Vagina (tissue), 2 donors: ENCODE measurements around the gene SMC4. TPM values are rescaled to one million over a fixed set of nuclear protein-coding genes. Genes with fewer than 3 reads are reported as not detected.

Source experiments
- DNase-seq, 2 donors: peaks; one replicate each; pipeline ENCODE4 v3.0.0-alpha.2; 2017; ENCODE audit errors: extremely low spot score in 2 of 2
- H3K27ac ChIP-seq: fragments of 200-600 bp; sonication (generic); one replicate; pipeline ENCODE4 v1.5.1; 2019
- H3K27me3 ChIP-seq: fragments of 200-600 bp; sonication (generic); one replicate; pipeline ENCODE4 v1.5.1; 2019
- H3K36me3 ChIP-seq, 2 donors: fragments of 200-600 bp; sonication (generic); one replicate each; pipeline ENCODE4 v1.5.1; 2017 to 2019
- H3K4me1 ChIP-seq: fragments of 200-600 bp; sonication (generic); one replicate; pipeline ENCODE4 v1.5.1; 2019
- H3K4me3 ChIP-seq, 2 donors: fragments of 200-600 bp; sonication (generic); 1 replicate in 1 of 2; 2 replicates in 1 of 2; pipeline ENCODE4 v1.5.1; 2016 to 2019
- H3K9me3 ChIP-seq: fragments of 200-600 bp; sonication (generic); one replicate; pipeline ENCODE4 v1.5.1; 2019
- POLR2A ChIP-seq, 2 donors: fragments of 450-650 bp; IDR thresholded peaks; one replicate each; pipeline ENCODE4 v1.6.1; 2017; ENCODE audit warnings: antibody characterized with exemption in 2 of 2, mild to moderate bottlenecking in 2 of 2, moderate library complexity in 2 of 2
- POLR2AphosphoS5 ChIP-seq, 2 donors: sonication (generic); formaldehyde crosslinking; IDR thresholded peaks; one replicate each; pipeline ENCODE4 v1.9.0; 2017; ENCODE audit warnings: antibody characterized with exemption in 2 of 2, mild to moderate bottlenecking in 2 of 2, low read depth in 1 of 2; ENCODE audit not compliant: insufficient read depth in 1 of 2
- intact Hi-C: fragments of 100-400 bp; cut with DNase I; formaldehyde crosslinking; loops from one replicate; pipeline ENCODE4 v1.15.1; 2023
- total RNA-seq: library from RNA; depleted of rRNA; stranded (reverse); fragments of >200 nt; gene quantifications from one replicate; pipeline ENCODE4 v1.2.3, GENCODE V29; 2016
- TF ChIP-seq, protein P1 (sequence below), 3 experiments: fragments of 450-650 bp in 2 of 3; fragments of 200-600 bp in 1 of 3; sonication (generic) in 1 of 3; IDR thresholded peaks; one replicate each; pipeline ENCODE4 v1.5.1; 2017 to 2019; ENCODE audit warnings: antibody characterized with exemption in 3 of 3, mild to moderate bottlenecking in 2 of 3, moderate library complexity in 2 of 3

The SMC4 gene
- total RNA-seq, 1 donor from 2014 or later, result 41.5 TPM

DNA sequence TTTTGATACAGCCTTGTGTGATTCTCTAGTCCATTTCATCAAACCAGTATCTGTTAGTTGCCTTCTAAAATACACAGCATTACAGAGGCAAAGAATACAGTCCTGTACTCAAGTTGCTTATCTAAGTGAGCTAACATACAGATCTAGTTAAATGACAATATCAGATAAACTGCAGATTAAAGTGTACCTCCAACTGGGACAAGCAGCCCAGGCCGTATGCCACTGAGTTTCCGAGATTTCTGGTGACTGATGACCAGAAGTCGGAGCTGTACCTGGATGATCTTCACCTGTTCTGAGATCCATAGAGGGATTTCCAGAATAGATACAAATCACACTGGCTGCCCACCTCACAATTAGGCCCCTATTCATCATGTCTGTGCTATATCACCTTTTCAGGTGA, 56.4 kb downstream of the SMC4 start:
- Histone ChIP-seq H3K4me3 (no peak overlapping the region), H3K36me3 (no peaks in the 10 kb centered on the region), H3K4me1 (no peaks in the 10 kb centered on the region), H3K9me3 (no peaks in the 10 kb centered on the region), H3K27me3 (no peaks in the 10 kb centered on the region), H3K27ac (no peak overlapping the region)
- DNase-seq, result no peak
- intact Hi-C loops, result no loop called here
- TF ChIP-seq, protein P1, sequence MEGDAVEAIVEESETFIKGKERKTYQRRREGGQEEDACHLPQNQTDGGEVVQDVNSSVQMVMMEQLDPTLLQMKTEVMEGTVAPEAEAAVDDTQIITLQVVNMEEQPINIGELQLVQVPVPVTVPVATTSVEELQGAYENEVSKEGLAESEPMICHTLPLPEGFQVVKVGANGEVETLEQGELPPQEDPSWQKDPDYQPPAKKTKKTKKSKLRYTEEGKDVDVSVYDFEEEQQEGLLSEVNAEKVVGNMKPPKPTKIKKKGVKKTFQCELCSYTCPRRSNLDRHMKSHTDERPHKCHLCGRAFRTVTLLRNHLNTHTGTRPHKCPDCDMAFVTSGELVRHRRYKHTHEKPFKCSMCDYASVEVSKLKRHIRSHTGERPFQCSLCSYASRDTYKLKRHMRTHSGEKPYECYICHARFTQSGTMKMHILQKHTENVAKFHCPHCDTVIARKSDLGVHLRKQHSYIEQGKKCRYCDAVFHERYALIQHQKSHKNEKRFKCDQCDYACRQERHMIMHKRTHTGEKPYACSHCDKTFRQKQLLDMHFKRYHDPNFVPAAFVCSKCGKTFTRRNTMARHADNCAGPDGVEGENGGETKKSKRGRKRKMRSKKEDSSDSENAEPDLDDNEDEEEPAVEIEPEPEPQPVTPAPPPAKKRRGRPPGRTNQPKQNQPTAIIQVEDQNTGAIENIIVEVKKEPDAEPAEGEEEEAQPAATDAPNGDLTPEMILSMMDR (IDR thresholded peaks at IDR 0.05), result no peak
- TF ChIP-seq POLR2AphosphoS5 (IDR thresholded peaks at IDR 0.05; ENCODE audit: insufficient read depth in 1 of 2, low read depth in 1 of 2), result no peak
- no peak for TF ChIP-seq POLR2A (IDR thresholded peaks at IDR 0.05)

DNA sequence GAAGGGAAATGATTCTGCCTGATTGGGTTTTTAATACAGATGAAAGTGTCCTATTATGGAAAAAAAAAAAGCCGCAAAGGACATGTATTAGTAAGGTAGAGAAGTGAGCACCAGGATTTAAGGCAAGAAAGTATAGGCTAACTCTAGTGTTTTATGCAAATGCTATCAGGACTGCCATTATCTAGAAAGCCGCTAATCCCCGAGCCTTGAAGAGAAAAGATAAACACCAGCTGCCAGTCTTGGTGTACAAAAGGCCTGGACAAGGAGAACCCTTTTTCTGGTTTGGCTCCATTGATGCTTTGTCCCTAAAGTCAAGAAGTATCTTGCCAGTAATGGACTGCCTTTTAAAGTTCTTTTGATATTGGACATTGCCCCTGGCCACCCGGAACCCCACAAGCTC, 58.7 kb downstream of the SMC4 start:
- Histone ChIP-seq H3K36me3 (no peaks in the 10 kb centered on the region), H3K9me3 (no peaks in the 10 kb centered on the region), H3K4me3 (no peak overlapping the region), H3K27me3 (no peaks in the 10 kb centered on the region), H3K4me1 (no peaks in the 10 kb centered on the region), H3K27ac (no peak overlapping the region)
- TF ChIP-seq POLR2A (IDR thresholded peaks at IDR 0.05) (no peak), POLR2AphosphoS5 (IDR thresholded peaks at IDR 0.05; ENCODE audit: insufficient read depth in 1 of 2, low read depth in 1 of 2) (no peak)
- TF ChIP-seq, protein P1 (IDR thresholded peaks at IDR 0.05), result no peak
- intact Hi-C loops, result no loop called here
- no peak for DNase-seq

DNA sequence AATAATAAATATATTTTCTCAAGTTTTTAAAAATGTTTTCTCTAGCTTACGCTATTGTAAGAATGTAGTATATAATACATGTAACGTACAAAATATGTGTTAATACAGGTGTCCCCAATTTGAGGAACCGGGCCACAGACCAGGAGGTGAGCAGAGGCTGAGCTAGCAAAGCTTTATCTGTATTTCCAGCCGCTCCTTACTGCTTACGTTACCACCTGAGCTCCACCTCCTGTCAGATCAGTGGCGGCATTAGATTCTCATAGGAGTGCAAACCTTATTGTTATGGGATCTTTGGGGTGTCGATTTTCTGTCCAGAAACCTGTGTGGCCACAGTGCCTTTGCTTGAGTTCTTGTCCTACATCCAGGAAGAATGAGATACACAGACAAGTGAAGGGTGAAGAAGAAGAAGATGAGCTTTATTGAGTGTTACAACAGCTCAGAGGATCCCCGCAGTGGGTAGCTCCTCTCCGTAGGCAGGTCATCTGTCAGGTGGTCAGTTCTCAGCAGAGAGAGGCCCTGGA, 60.1 kb downstream of the SMC4 start:
- no peaks in the 10 kb centered on the region for H3K27me3 ChIP-seq
- H3K9me3 ChIP-seq, result no peaks in the 10 kb centered on the region
- no peaks in the 10 kb centered on the region for H3K36me3 ChIP-seq
- DNase-seq, result no peak
- intact Hi-C loops, result no loop called here
- no peaks in the 10 kb centered on the region for H3K4me1 ChIP-seq
- TF ChIP-seq POLR2A (IDR thresholded peaks at IDR 0.05) (no peak), POLR2AphosphoS5 (IDR thresholded peaks at IDR 0.05; ENCODE audit: insufficient read depth in 1 of 2, low read depth in 1 of 2) (no peak)
- TF ChIP-seq, protein P1 (IDR thresholded peaks at IDR 0.05), result no peak
- H3K4me3 ChIP-seq, result no peak overlapping the region
- no peak overlapping the region for H3K27ac ChIP-seq

GRCh38 chr3:160460033-160460432, 60.6 kb downstream of the SMC4 start:
- DNase-seq, result no peak
- Histone ChIP-seq H3K27ac (no peak overlapping the region), H3K9me3 (no peaks in the 10 kb centered on the region), H3K4me1 (no peaks in the 10 kb centered on the region), H3K4me3 (no peak overlapping the region), H3K36me3 (no peaks in the 10 kb centered on the region), H3K27me3 (no peaks in the 10 kb centered on the region)
- intact Hi-C loops, result no loop called here
- TF ChIP-seq, protein P1 (IDR thresholded peaks at IDR 0.05), result no peak
- no peak for TF ChIP-seq POLR2AphosphoS5 (IDR thresholded peaks at IDR 0.05; ENCODE audit: insufficient read depth in 1 of 2, low read depth in 1 of 2)
- no peak for TF ChIP-seq POLR2A (IDR thresholded peaks at IDR 0.05)

- intact Hi-C loops, result no loop called here
- no peaks in the 10 kb centered on the region for H3K9me3 ChIP-seq
- TF ChIP-seq POLR2AphosphoS5 (IDR thresholded peaks at IDR 0.05; ENCODE audit: insufficient read depth in 1 of 2, low read depth in 1 of 2) (no peak), POLR2A (IDR thresholded peaks at IDR 0.05) (no peak)
- TF ChIP-seq, protein P1 (IDR thresholded peaks at IDR 0.05), result no peak
- H3K36me3 ChIP-seq, result no peaks in the 10 kb centered on the region
- no peaks in the 10 kb centered on the region for H3K27me3 ChIP-seq
- no peaks in the 10 kb centered on the region for H3K4me1 ChIP-seq
- no peak overlapping the region for H3K27ac ChIP-seq
- H3K4me3 ChIP-seq, result no peak overlapping the region
- no peak for DNase-seq
Observed at GRCh38 chr3:160464321-160464720, 64.9 kb downstream of the SMC4 start.
